Endometrial microvascular endothelial cells (primary cell): ENCODE data around the gene MYO1E. TPM values are rescaled to one million over a fixed set of nuclear protein-coding genes. Genes with fewer than 3 reads are reported as not detected.

Experiments used
- in situ Hi-C: cut with HindIII; loops from 2 replicates; pipeline ENCODE4 v1.10.0; 2017; ENCODE audit warnings: low sequenced_read_pairs, low pct_unique_long_range_greater_than_20kb; ENCODE audit errors: inconsistent ontology term
- total RNA-seq: library from RNA; depleted of rRNA; stranded (reverse); fragments of >200 nt; gene quantifications from one replicate; pipeline ENCODE4 v1.2.3, GENCODE V29; 2015; ENCODE audit errors: inconsistent ontology term

Gene MYO1E
- total RNA-seq, 1 donor from 2014 or later = 120 TPM

DNA sequence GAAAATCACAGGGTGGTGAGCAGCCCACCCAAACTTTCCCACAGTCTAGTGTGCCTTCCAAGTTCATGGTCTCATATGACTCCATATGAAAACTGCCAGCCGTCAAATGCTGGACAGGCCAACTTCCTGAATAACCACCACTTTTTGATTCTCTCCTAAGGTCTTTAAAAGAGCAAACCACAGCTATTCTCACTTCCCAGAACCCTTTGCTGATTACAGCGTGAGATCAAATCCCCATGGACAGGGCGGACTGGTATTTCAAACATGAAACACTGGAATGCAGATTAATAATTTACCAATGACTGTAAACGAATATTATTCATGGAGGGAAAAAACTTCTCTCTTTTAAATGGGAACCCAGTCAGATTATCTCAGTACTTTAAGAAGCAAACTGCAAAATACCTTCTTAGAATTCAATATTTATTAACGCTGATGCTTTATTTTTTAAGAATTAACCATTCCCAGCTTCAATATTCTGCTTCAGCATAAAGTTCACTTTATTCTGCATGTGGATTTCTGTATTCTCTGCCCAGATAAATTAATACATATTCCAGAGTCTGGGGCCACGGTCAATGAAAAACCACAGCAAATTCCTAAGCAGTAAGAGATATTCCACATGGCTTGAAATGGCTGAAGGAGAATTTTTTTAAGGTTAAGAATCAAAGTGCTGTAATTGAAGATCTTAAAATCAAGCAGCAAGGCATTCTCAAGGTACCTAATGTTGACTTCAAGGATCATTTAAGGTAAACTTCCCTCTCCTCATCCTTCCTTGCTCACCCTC, 42.9 kb downstream of the MYO1E start:
- in situ Hi-C loops = no loop called here

DNA sequence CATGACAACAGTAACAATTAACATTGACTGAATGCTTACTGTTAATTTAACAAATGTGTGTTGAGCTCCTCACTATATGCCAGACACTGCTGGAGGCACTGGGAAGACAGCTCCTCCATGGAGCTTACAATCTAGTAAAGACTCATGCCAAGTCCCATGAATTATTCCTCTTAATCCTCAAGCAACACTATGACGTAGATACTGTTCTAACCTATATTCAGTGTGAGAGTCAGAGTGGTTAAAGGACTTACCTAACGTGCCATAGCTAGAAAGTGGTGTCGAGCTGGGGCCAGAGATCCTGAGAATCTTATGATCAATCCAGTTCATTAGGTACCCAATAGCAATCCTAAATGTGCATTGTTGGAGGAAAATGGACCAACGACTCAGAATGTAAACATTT, 43.6 kb downstream of the MYO1E start:
- in situ Hi-C loops = no loop called here

DNA sequence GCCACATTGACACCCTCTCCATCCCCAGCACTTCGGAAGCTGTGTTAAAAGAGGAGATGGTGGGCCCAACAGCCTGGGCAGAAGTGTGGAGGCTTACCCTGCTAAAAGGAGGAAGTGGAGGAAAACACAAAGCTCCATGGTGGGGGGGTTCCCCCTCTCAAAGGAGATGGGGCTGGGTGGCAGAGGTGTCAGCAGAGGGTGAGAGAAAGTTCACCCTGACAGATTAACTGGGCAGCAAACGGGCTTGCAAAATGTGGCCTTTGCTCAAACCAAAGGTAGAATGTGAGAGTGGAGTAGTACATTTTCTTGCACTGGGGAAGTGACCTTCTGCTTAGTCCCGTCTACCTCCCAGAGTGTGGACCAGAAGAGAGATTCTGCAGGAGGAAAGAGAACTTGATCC, 44.7 kb downstream of the MYO1E start:
- in situ Hi-C loops = no loop called here

DNA sequence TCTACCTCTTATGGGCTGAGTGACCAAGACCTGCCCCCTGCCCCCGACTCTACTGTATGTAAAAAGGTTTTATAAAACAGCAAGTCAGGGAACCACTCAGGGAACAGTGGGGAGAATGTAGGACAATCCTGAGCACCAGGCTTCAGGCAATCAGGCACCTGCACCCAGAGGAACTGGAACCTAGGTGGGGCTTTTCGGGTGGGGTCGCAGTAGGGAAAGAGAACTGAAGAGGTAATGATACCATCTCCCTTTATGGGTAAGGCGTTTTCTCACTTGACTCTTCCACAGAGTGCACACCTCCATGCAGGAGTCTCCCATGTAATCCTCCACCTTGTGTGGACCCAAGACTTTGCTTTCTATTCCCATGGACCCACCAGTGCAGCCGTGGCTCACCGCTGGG, 45.8 kb downstream of the MYO1E start:
- in situ Hi-C loops = no loop called here

DNA sequence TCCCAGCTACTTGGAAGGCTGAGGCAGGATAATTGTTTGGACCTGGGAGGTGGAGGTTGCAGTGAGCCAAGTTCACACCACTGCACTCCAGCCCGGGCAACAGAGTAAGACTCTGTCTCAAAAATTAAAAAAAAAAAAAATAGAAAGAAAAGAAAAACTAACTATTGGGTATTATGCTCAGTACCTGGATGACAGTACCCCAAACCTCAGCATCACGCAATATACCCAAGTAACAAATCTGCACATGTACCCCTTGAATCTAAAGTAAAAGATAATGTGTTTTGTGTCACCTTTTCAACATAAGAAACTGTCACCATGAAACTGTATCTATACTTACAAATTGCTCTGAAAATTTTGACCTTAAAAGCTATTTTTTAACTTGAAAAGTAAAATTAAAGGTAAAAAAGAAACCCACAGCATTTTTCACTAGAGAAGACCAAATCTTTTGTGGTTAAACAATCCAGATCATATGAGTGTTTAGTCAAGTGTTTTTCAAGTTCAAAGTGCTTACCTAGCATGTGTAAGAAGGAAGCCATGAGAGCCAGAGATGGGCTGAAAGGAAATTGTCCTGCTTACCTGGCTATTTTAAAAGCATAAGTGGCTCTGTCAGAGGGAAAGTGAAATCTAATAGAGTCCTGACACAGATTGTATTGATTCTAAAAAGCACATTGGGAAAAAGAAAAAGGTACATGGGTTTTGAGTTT, 50.5 kb downstream of the MYO1E start:
- in situ Hi-C loops = no loop called here

DNA sequence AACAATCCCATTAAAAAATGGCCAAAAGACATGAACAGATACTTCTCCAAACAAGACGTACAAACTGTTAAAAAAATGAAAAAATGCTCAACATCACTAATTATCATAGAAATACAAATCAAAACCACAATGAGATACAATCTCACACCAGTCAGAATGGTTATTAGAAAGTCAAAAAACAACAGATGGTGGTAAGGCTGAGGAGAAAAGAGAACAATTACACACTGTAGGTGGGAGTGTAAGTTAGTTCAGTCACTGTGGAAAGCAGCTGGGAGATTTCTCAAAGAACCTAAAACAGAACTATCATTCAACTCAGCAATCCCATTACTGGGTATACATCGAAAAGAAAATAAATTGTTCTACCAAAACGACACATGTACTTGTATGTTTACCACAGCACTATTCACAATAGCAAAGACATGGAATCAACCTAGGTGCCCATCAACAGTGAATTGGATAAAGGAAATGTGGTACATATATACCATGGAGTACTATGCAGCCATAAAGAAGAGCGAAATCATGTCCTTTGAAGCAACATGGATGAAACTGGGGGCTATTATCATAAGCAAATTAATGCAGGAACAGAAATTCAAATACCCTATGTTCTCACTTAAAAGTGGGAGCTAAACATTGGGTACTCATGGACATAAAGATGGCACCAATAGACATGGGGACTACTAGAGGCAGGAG, 51.5 kb downstream of the MYO1E start:
- in situ Hi-C loops = no loop called here

DNA sequence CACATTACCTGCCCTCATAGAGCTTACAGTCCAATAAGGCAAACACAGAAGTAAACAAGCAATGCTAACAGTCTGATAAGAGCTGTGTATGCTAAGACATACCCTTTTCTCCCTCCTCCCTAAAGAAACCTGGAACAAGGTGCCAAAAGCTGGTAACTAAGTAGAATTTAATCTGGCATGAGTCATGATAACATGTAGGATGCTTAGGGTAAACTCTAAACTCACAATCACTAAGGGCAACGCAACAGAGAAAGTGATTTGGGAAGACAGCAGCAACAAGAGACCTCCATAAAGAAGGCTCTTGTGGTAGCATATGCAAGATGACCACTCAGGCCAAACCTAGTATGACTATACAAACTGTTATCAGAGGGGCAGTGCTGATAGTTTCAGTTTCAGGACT, 55.5 kb downstream of the MYO1E start:
- in situ Hi-C loops = no loop called here

DNA sequence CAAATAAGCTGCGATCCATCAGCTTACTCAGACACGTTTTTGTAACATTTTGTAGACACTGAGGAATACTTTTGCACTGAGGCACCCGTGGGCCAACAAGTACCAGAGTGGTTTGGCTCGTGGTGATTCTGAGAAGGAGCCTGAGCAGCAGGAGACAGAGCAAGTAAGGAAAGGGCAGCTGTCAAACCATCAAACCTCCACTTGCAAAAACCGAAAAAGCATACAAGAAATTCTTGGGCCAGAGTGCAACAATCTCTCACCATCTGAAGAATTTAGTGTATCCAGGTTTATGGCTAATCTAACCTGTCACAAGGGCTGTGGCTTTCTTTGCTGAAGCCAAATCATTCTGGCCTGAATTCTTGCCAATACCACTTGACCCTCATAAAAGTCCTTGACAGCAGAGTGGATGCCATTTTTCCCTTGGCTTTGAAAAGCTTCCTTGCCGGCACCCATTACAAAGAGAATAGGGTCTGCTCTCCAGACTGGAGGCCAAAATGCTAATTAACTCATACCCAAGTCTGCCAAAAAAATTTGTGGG, 56.7 kb downstream of the MYO1E start:
- in situ Hi-C loops = no loop called here

DNA sequence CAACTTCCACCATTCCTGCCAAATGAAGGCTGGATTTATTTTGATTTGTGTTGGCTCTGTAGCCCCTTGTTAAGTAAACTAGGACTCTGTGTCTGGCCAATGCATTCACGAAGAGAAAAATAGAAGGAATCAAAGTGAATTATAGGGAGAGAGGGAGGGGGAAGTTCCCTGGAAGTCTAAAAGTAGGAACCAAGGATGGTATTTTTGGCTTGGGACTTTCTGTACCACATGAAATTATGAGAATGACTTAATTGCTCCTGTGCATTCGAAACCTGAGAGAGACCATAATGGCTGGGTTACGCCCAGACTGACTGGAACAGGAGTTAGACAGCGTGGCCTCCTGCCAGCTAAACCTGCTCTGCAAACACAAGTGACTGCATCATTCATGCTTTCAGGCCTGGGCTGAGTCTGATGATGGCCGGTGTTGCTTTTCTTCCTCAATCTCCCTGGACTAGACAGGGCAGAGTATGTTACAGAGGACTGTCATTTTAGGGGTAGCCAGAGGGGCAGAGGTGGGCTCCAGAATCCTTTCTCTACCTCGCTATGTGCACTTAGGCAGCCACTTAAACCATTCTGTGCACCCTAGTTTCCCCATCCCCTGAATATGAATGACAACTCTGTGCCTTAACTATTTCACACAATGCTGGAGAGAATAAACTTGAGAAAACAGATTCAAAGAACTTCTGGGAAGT, 58.9 kb downstream of the MYO1E start:
- in situ Hi-C loops = no loop called here

DNA sequence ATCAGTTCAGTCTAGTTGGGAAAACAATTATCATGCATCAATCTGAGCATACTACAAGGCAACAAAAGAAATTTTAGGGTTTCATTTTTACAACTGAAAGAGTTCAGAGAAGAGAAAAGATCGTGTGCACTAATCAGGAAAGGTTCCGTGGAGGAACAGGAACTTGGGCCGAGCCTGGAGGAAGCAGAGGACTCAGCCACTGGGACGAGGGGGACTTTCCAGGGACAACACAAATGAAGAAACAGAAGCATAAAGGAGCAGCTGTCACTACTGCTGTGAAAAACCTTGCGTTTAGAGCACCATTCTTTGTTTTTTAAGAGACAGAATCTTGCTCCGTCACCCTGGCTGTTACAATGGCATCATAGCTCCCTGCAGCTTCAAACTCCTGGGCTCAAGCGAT, 60.5 kb downstream of the MYO1E start:
- in situ Hi-C loops = no loop called here

DNA sequence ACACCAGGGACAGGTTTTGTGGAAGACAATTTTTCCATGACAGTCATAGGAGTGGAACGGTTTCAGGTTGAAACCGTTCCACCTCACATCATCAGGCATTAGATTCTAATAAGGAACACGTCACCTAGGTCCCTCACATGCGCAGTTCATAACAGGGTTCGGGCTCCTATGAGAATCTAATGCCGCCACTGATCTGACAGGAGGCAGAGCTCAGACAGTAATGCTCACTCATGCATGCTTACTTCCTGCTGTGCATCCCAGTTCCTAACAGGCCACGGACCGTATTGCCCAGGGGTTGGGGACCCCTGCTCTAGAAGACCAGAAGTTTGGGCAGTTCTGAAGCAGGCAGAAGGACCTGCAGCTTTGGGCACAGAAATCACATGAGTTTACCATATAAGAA, 61.5 kb downstream of the MYO1E start:
- in situ Hi-C loops = no loop called here

DNA sequence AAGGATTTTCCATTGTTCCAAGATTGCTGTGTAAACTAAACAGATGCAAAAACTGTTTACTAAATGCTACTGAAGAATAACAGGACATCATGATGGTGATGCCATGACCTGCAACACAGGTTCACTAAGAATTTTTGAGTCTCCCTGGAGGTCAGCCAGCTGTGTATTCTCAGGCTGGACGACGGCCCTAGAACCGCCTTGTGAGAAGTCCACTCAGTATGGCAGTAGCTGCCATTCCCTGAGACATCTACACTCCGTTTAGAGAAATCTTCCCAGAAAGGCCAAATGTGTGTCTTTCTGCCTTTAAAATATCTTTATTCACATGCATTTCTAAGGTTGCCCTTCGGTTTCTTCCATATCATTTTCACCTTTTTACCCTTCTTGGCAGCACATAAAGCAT, 63.3 kb downstream of the MYO1E start:
- in situ Hi-C loops = no loop called here

DNA sequence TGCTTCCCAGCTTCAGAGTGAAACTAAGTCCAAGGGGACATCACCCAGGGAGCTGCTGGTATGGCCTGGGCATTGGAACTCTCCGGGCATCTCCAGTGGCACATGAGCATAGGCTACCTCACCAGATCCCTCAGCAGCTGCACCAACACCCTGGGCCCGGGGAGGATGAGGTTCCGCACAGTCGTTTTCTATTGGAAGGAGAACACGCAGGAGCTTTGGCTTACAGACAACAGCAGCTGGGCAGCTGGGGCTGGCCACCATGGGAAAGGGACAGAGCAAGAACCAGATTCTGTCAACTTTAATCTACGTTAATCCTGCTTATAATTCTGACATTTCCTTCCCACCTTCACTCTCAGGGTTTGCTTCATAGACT, 65.5 kb downstream of the MYO1E start:
- in situ Hi-C loops = no loop called here

DNA sequence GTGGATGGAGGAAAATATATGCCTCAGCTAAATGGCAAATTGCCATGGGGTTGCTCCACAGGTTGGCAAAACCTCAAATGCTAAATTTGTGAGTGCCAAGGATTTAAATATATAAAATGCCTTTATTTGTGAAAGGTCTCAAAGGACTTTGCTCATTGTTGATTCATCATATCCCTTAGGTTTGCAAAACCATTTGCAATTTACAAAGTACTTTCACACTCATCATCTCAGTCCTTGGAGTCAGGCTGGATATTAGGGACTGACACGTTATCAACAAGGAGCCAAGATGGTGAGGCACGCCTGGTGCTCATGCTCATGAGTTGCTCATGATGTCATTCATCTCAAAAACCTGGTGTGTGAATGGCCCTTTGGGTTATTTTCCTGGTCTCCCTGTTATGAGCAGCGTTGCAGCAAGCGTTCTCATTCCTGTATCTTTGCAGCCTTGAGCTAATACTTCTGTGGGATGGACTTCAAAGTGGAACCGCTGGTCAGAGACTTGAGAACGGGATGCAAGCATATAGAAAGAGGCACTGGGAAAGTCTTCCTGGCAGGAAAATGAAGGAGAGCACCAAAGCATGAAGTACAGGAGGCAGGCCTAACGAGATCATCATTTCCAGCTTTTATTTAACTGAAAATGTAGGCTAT, 66.0 kb downstream of the MYO1E start:
- in situ Hi-C loops = no loop called here

DNA sequence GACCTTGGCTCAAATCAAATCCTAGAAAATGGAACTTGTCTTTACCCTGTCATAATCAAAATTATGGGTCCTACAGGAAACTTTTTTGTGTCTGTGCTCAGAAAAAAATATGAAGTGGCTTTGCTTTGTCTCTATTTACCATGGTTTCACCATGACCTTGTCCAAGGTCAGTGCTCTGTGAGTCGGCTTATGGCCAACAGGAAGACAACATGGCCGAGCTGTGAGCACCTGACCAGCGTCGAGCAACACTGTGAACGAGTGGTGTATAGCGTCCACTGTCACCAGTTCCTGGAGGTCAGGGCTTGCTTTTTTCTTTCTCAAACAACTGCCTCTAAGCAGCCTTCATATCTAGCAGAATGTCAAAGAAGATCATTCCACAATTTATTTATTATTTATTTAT, 67.9 kb downstream of the MYO1E start:
- in situ Hi-C loops = no loop called here

DNA sequence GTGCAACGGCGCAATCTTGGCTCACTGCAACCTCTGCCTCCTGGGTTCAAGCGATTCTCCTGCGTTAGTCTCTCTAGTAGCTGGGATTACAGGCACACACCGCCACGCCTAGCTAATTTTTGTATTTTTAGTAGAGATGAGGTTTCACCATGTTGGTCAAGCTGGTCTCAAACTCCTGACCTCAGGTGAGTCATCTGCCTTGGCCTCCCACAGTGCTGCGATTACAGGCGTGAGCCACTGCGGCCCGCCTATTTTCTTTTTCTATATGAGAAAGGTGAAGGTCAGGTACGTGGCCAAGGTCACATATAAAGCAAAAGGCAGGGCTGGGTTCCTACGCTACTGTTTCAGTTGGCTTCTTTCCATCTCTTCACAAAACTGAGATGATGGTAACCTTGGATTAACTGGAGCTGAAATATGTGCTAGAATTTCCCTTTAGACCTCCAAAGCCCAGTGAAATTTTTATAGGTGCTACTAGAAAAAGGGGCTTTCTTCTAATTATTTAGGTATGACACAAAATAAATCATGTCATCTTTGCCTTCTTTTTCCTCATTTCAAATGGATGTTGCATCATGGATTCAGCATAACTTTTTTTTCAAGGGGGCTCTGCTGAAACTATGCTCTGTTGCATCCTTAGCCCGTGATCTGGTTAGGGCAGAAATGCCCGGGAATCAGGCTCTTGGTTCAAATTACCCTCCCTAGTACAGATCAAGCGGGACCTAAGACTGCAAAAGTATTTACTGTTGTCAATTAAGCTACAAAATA, 68.5 kb downstream of the MYO1E start:
- in situ Hi-C loops = no loop called here

DNA sequence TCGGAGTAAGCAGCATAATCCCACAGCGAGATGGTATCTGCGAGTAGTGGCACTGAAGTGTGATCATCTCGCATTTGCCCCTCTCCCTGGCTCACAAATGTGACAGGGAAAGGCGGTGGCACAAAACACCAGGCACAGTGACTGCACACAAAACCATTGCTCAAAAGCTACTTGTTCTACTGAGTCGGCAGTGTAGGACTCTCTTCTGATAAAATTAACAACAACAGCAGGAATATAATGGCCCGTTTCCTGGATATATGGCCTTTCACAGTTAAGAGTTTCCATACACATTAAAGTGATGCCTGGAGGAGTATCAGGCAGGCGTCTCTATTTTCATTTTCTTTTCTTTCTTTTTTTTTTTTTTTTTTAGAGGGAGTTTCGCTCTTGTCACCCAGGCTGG, 69.0 kb downstream of the MYO1E start:
- in situ Hi-C loops = no loop called here

DNA sequence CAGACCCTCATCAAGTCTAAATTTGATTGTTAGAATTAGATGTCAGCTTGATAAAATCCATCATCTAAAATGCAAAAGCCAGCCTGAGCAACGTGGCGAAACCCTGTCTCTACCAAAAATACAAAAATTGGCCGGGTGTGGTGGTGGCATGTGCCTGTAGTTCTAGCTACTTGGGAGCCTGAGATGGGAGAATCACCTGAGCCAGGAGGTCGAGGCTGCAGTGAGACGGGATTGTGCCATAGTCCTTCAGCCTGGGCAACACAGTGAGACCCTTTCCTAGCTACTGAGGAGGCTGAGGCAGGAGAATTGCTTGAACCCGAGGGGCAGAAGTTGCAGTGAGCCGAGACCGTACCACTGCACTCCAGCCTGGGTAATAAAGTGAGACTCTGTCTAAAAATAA, 69.5 kb downstream of the MYO1E start:
- in situ Hi-C loops = no loop called here
